Thoracic aorta (tissue), 2 donors: ENCODE measurements around the gene CHST11. TPM values are rescaled to one million over a fixed set of nuclear protein-coding genes. Genes with fewer than 3 reads are reported as not detected.

Source experiments
- ATAC-seq: fragments of 150-250 bp; one replicate; pipeline ENCODE4 v1.8.0; 2017; ENCODE audit warnings: low read depth; ENCODE audit not compliant: insufficient number of reproducible peaks, low FRiP score
- DNase-seq: peaks from one replicate; pipeline ENCODE4 v3.0.0-alpha.2; 2020; ENCODE audit warnings: low spot score
- H3K27ac ChIP-seq, 2 donors: fragments of 200-600 bp; sonication (generic); 1 replicate in 1 of 2; 2 replicates in 1 of 2; pipeline ENCODE4 v1.5.1; 2016; ENCODE audit warnings: mild to moderate bottlenecking in 2 of 2, moderate library complexity in 2 of 2
- H3K27me3 ChIP-seq: fragments of 200-600 bp; sonication (generic); replicated peaks from 2 replicates; pipeline ENCODE4 v1.6.0; 2016; ENCODE audit warnings: mild to moderate bottlenecking; ENCODE audit not compliant: insufficient read depth
- H3K36me3 ChIP-seq: fragments of 200-600 bp; sonication (generic); one replicate; pipeline ENCODE4 v1.5.1; 2016
- H3K4me1 ChIP-seq, 2 donors: fragments of 200-600 bp; sonication (generic); 1 replicate in 1 of 2; 2 replicates in 1 of 2; pipeline versions ENCODE4 v1.5.1 to v1.6.0; 2016; ENCODE audit warnings: low read depth in 2 of 2, mild to moderate bottlenecking in 1 of 2; ENCODE audit not compliant: control insufficient read depth in 1 of 2
- H3K4me3 ChIP-seq: fragments of 200-600 bp; sonication (generic); 2 replicates; pipeline ENCODE4 v1.5.1; 2016; ENCODE audit warnings: mild to moderate bottlenecking
- H3K9me3 ChIP-seq: fragments of 200-600 bp; sonication (generic); 2 replicates; pipeline ENCODE4 v1.5.1; 2016
- total RNA-seq, 2 donors: library from RNA; depleted of rRNA; stranded (reverse); fragments of >200 nt; gene quantifications; one replicate each; pipeline versions ENCODE4 v1.1.0 to v1.2.3, GENCODE V29; 2016
- TF ChIP-seq, protein P1 (sequence below): fragments of 200-600 bp; sonication (generic); IDR thresholded peaks from one replicate; pipeline ENCODE4 v1.5.1; 2019; ENCODE audit warnings: antibody characterized with exemption

CHST11 gene
- total RNA-seq, 2 donors from 2014 or later = 41.9 to 79.3 TPM

DNA sequence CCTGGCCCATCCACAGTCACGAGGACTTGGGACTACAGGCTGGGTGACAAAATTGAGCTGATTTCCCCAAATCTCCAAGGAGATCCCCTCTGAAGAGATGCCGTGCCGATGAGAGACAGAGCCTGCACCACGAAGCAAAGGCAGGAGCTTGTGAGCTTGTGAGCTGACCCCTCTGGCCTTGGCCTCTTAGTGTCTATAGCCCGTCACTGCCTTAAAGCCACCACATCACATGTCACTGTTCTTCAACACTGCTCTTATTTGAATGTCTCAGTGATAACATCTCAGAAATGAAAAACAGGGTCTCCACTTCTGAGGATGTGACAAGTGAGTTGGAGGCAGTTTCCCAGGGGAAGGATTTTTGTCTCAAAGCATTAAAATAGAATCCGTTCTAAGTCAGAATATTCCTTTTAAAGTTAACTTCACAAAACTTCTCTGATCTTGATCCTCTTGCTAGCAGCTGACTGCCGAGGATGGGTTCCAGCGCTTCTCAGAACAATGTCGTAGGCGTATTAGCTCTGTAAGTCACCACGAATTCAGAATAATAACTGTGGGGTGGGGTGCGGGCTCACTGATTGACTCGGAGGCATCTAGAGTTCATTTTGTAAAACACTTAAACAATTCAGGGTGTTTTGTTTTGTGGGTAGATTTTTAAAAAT lies 37.5 kb downstream of the CHST11 start:
- Histone ChIP-seq H3K4me3 (peak overlapping the region; percentile 64), H3K9me3 (no peaks in the 10 kb centered on the region), H3K27ac (peak overlapping the region; percentile 61 to 63), H3K36me3 (no peaks in the 10 kb centered on the region), H3K27me3 (no peaks in the 10 kb centered on the region), H3K4me1 (peaks cover 23 to 50% of the 10 kb centered on the region in 2 donors)
- ATAC-seq (no peak), DNase-seq (peak; percentile 28)
- TF ChIP-seq, protein P1, sequence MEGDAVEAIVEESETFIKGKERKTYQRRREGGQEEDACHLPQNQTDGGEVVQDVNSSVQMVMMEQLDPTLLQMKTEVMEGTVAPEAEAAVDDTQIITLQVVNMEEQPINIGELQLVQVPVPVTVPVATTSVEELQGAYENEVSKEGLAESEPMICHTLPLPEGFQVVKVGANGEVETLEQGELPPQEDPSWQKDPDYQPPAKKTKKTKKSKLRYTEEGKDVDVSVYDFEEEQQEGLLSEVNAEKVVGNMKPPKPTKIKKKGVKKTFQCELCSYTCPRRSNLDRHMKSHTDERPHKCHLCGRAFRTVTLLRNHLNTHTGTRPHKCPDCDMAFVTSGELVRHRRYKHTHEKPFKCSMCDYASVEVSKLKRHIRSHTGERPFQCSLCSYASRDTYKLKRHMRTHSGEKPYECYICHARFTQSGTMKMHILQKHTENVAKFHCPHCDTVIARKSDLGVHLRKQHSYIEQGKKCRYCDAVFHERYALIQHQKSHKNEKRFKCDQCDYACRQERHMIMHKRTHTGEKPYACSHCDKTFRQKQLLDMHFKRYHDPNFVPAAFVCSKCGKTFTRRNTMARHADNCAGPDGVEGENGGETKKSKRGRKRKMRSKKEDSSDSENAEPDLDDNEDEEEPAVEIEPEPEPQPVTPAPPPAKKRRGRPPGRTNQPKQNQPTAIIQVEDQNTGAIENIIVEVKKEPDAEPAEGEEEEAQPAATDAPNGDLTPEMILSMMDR = no peak

DNA sequence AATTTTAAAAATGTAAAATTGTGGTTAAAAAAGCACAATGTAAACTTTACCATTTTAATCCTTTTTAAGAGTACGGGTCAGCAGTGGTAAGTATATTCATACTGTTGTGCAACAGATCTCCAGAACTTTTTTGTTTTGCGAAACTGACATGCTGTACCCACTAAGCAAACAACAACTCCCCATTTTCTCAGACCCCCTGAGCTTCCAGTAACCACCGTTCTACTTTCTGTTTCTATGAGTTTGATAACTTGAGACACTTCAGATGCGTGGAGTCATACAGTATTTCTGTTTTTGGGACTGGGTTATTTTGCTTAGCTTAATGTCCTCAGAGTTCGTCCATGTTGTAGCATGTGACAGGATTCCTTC lies 38.0 kb downstream of the CHST11 start:
- DNase-seq (no peak), ATAC-seq (no peak)
- H3K27ac ChIP-seq = peak overlapping the region; percentile 61 to 63
- peak overlapping the region; percentile 64 for H3K4me3 ChIP-seq
- H3K27me3 ChIP-seq = no peaks in the 10 kb centered on the region
- peaks cover 23 to 53% of the 10 kb centered on the region in 2 donors for H3K4me1 ChIP-seq
- no peaks in the 10 kb centered on the region for H3K36me3 ChIP-seq
- no peaks in the 10 kb centered on the region for H3K9me3 ChIP-seq
- TF ChIP-seq, protein P1 = no peak

DNA sequence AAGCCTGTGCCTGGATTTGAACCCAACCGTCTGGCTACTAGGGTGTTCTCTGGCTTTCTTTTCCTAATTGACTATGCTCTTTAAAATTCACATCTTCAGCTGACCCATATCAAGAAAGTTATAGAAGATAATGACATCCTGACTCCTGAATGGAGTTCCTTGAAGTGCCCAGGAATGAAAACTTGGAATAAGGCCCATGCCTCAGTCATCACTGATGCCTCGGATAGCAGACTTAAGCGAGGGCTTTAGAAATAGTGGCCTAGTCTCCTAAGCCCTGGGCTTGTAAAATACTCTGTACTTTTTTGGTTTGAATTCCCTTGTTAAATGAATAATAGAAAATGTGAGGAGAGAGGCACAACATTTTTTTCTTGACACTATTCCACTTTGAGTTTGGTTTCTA lies 39.0 kb downstream of the CHST11 start:
- Histone ChIP-seq H3K9me3 (no peaks in the 10 kb centered on the region), H3K27me3 (no peaks in the 10 kb centered on the region), H3K4me1 (peaks cover 23 to 63% of the 10 kb centered on the region in 2 donors), H3K4me3 (no peak overlapping the region), H3K27ac (peak overlapping the region; percentile 51 to 61), H3K36me3 (no peaks in the 10 kb centered on the region)
- ATAC-seq (no peak), DNase-seq (no peak)
- TF ChIP-seq, protein P1 = no peak

DNA sequence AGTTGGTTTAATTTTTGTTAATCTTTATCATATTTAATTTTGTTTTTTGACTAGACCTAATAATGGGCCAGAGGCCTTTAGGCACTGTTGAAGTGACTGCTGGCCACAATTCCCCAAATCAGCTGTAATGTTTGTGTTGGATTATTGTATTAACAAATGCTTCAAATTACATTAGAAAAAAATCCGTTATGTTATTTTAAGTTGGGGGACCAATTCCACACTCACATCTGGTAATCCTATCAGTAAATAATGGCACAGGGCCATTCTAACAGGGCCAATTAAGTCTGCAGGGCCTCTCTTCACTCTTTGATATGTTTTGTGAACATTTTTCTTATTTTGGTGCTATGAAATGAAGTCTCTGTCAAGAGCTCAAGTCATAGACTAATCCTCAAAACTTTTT lies 39.6 kb downstream of the CHST11 start:
- Histone ChIP-seq H3K27ac (peak overlapping the region; percentile 51 to 61), H3K27me3 (no peaks in the 10 kb centered on the region), H3K9me3 (no peaks in the 10 kb centered on the region), H3K4me3 (no peak overlapping the region), H3K36me3 (no peaks in the 10 kb centered on the region), H3K4me1 (peaks cover 23 to 66% of the 10 kb centered on the region in 2 donors)
- TF ChIP-seq, protein P1 = no peak
- DNase-seq = no peak
- ATAC-seq = no peak

DNA sequence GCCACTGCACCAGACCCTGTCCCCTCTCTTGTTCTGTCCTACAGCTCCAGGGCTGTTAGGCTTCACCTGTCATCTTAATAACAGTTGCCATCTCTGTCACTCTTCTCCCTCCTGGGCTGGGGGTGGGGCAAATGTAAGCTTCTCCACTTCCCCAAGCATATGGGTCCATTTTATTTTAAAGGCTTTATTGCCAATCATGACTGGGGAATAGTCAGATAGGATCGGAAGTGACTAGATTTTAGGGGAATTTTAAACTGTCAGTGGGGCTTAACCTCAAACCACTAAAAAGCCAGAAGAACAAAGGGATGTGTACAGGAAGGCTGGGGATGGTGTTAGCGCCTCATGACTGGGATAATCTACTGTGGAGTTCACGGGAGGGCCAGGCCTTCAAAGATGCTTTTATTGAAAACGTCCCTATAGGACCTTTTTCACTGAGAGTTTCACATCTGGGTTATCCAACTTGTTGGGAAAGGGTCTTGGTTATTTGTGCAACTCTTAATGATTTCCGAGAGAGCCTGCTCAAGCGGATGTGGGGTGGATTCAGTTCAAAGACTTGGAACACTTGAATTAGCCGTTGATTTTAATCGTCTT lies 41.6 kb downstream of the CHST11 start:
- Histone ChIP-seq H3K27ac (no peak overlapping the region), H3K27me3 (no peaks in the 10 kb centered on the region), H3K4me3 (no peak overlapping the region), H3K9me3 (no peaks in the 10 kb centered on the region), H3K4me1 (peaks cover 23 to 79% of the 10 kb centered on the region in 2 donors), H3K36me3 (no peaks in the 10 kb centered on the region)
- no peak for ATAC-seq
- TF ChIP-seq, protein P1 = no peak
- DNase-seq = no peak
